Osteoblast (primary cell): ENCODE data around the gene DIAPH3. TPM values are rescaled to one million over a fixed set of nuclear protein-coding genes. Genes with fewer than 3 reads are reported as not detected.

Experiments used
- DNase-seq: peaks from one replicate; pipeline ENCODE4 v3.0.0; 2011; ENCODE audit warnings: low spot score, mixed read lengths; ENCODE audit not compliant: insufficient read length; ENCODE audit errors: missing footprints
- H2AFZ ChIP-seq: 2 replicates; pipeline ENCODE4 v1.6.0; 2011; ENCODE audit warnings: mild to moderate bottlenecking, low read length
- H3K27ac ChIP-seq: 2 replicates; pipeline ENCODE4 v1.5.1; 2011; ENCODE audit warnings: mild to moderate bottlenecking, low read depth, low read length, moderate library complexity
- H3K27me3 ChIP-seq: 2 replicates; pipeline ENCODE4 v1.6.0; 2012; ENCODE audit warnings: mild to moderate bottlenecking, control low read depth, inconsistent platforms, low read length, moderate library complexity; ENCODE audit not compliant: insufficient read depth
- H3K36me3 ChIP-seq: 2 replicates; pipeline ENCODE4 v1.5.1; 2011; ENCODE audit warnings: mild to moderate bottlenecking, low read length, control low read depth, moderate library complexity; ENCODE audit not compliant: insufficient read depth
- H3K4me1 ChIP-seq: 2 replicates; pipeline ENCODE4 v1.5.1; 2011; ENCODE audit warnings: mild to moderate bottlenecking, low read length, control low read depth, moderate library complexity; ENCODE audit not compliant: insufficient read depth
- H3K4me2 ChIP-seq: 2 replicates; pipeline ENCODE4 v1.6.0; 2011; ENCODE audit warnings: mild to moderate bottlenecking, low read length; ENCODE audit not compliant: insufficient read depth
- H3K4me3 ChIP-seq: fragments of 200-600 bp; sonication (generic); 3 replicates; pipeline ENCODE4 v1.5.1; 2012; ENCODE audit warnings: mild to moderate bottlenecking, low read length, inconsistent platforms; ENCODE audit not compliant: insufficient read depth
- H3K79me2 ChIP-seq: 2 replicates; pipeline ENCODE4 v1.6.0; 2012; ENCODE audit warnings: mild to moderate bottlenecking, low read length, control low read depth, inconsistent platforms; ENCODE audit not compliant: insufficient read depth
- H3K9me3 ChIP-seq: 2 replicates; pipeline ENCODE4 v1.5.1; 2011; ENCODE audit warnings: low read depth, low read length, control low read depth
- H4K20me1 ChIP-seq: 2 replicates; pipeline ENCODE4 v1.6.0; 2012; ENCODE audit warnings: mild to moderate bottlenecking, low read length, control low read depth; ENCODE audit not compliant: insufficient read depth
- total RNA-seq: library from RNA; depleted of rRNA; stranded (reverse); fragments of >200 nt; gene quantifications from 2 replicates; pipeline ENCODE4 v1.2.3, GENCODE V29; 2012
- TF ChIP-seq, protein P1 (sequence below): IDR thresholded peaks from 2 replicates; pipeline ENCODE4 v1.5.1; 2011; ENCODE audit warnings: mild to moderate bottlenecking, low read depth, low read length, moderate library complexity; ENCODE audit errors: extremely low read depth

The DIAPH3 gene
- total RNA-seq, 1 donor = 8.3 TPM

DNA sequence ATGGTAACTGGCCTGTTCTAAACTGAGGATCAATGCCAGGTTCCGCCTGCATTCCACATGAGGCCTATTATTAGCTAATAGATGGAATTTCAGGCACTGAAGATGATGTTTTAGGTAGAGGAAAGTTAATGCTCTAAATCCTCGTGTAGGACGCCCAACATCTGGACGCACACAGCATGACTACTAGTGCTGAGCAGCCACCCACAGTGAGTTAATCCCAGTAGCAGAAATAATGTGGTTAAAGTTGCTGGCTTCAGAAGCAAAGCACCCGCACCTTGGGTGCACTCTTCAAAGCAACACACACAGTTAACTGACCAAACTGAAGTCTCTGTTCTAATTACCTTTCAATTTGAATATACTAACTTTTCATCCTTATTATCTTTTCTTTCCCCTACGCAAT is 150.6 kb downstream of the DIAPH3 start:
- H3K79me2 ChIP-seq = peaks cover 3% of the 10 kb centered on the region
- H3K9me3 ChIP-seq = no peaks in the 10 kb centered on the region
- TF ChIP-seq, protein P1, sequence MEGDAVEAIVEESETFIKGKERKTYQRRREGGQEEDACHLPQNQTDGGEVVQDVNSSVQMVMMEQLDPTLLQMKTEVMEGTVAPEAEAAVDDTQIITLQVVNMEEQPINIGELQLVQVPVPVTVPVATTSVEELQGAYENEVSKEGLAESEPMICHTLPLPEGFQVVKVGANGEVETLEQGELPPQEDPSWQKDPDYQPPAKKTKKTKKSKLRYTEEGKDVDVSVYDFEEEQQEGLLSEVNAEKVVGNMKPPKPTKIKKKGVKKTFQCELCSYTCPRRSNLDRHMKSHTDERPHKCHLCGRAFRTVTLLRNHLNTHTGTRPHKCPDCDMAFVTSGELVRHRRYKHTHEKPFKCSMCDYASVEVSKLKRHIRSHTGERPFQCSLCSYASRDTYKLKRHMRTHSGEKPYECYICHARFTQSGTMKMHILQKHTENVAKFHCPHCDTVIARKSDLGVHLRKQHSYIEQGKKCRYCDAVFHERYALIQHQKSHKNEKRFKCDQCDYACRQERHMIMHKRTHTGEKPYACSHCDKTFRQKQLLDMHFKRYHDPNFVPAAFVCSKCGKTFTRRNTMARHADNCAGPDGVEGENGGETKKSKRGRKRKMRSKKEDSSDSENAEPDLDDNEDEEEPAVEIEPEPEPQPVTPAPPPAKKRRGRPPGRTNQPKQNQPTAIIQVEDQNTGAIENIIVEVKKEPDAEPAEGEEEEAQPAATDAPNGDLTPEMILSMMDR = no peak
- H4K20me1 ChIP-seq = no peaks in the 10 kb centered on the region
- no peak overlapping the region for H2AFZ ChIP-seq
- no peaks in the 10 kb centered on the region for H3K36me3 ChIP-seq
- no peak overlapping the region for H3K4me2 ChIP-seq
- no peaks in the 10 kb centered on the region for H3K4me1 ChIP-seq
- H3K27ac ChIP-seq = no peak overlapping the region
- no peak overlapping the region for H3K4me3 ChIP-seq
- no peaks in the 10 kb centered on the region for H3K27me3 ChIP-seq
- DNase-seq = no peak

DNA sequence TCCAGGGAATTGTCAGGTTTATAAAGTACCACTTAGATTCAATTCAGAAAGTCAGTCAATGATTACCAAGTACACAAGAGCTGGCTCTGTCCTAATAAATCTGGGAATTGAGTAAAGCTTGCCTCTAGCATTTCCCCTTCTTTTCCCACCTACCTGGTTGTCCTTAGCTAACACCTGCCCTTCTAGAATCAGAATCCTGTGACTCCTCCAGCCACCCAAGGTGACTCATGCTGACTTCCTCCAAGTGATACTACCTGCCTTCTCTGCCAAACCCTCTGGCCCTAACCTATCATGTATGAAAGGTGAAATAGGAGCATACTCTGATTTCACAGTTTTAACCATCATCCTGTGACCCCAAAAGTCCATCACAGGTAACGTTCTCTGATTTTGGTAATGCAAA is 151.2 kb downstream of the DIAPH3 start:
- Histone ChIP-seq H3K9me3 (no peaks in the 10 kb centered on the region), H3K4me1 (no peaks in the 10 kb centered on the region), H3K4me2 (no peak overlapping the region), H4K20me1 (no peaks in the 10 kb centered on the region), H3K27me3 (no peaks in the 10 kb centered on the region), H3K4me3 (no peak overlapping the region), H3K27ac (no peak overlapping the region), H3K36me3 (no peaks in the 10 kb centered on the region), H3K79me2 (no peaks in the 10 kb centered on the region), H2AFZ (no peak overlapping the region)
- TF ChIP-seq, protein P1 = no peak
- no peak for DNase-seq

DNA sequence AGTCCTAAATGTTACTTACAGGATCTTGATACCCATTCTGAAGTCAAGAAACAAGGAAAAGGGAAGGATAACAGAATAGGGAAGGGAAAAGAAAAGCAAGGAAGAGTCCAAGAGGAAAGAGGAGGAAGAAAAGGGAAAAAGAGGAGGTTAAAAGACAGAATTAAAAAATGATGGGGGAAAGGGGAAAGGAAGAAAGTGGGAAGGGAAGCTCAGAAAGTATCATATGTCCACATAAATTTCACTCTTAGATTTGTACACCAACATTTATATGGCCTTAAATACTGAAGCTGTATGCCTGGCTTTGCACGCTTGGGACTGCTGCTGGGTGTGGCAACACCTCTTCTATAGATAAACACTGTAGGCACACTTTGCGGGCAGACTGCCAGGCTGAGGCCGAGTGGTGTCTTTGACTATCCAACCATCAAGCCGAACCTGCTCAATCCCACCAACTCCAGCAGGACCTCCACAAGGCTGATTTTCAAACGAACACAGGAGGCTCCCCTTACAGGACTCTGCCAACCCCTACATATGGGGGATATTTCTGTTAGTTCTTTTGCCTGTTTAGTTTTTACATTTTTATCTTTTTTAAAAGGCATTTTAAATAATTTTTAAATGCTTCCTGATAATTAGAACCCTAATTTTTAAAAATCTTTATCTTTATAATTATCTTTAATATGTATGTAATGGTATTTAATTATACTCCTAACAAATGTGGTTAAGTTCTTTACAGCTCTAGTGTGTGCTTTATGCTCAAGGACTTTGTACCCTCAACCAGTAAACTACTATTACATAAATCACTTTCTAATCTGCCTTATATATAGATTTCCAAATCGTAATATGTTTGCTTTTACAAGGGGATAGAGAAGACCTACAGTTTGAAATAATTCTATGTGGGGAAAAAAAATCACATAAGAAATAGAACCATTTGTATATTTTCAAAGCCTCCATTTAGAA is 154.2 kb downstream of the DIAPH3 start:
- H4K20me1 ChIP-seq = no peaks in the 10 kb centered on the region
- H3K9me3 ChIP-seq = no peaks in the 10 kb centered on the region
- no peak for DNase-seq
- H3K79me2 ChIP-seq = no peaks in the 10 kb centered on the region
- H2AFZ ChIP-seq = no peak overlapping the region
- H3K27ac ChIP-seq = no peak overlapping the region
- no peaks in the 10 kb centered on the region for H3K36me3 ChIP-seq
- H3K4me2 ChIP-seq = no peak overlapping the region
- H3K4me3 ChIP-seq = no peak overlapping the region
- TF ChIP-seq, protein P1 = no peak
- H3K27me3 ChIP-seq = no peaks in the 10 kb centered on the region
- no peaks in the 10 kb centered on the region for H3K4me1 ChIP-seq

DNA sequence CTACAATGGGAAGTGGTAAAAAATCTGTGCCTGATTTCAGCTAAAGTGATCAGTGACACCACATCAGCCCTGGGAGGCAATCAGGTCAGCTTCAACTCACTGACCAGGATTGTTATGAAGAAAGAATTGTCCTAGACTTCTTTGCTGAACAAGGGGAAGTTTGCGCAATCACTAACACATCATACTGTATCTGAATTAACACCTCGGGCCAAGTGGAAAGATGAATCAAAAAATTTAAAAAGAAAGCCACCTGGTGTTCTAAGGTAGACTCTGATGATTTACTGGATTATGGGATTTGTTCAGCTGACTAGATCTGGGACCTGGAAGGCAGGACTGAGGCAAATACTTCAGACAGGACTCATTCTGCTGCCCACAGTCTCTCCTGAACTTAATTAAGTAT is 161.8 kb downstream of the DIAPH3 start:
- no peak overlapping the region for H3K4me3 ChIP-seq
- no peak for DNase-seq
- H2AFZ ChIP-seq = no peak overlapping the region
- TF ChIP-seq, protein P1 = no peak
- no peak overlapping the region for H3K27ac ChIP-seq
- H3K27me3 ChIP-seq = no peaks in the 10 kb centered on the region
- H3K79me2 ChIP-seq = peaks cover 3% of the 10 kb centered on the region
- H3K4me2 ChIP-seq = no peak overlapping the region
- no peaks in the 10 kb centered on the region for H3K9me3 ChIP-seq
- no peaks in the 10 kb centered on the region for H3K36me3 ChIP-seq
- H4K20me1 ChIP-seq = no peaks in the 10 kb centered on the region
- H3K4me1 ChIP-seq = no peaks in the 10 kb centered on the region
